ENCODE results near the gene FRA10AC1. TPM values are rescaled to one million over a fixed set of nuclear protein-coding genes. Genes with fewer than 3 reads are reported as not detected.

Gene FRA10AC1
- total and polyA plus RNA-seq, 4 donors: 10.0 to 35.7 (median 28.2) TPM

DNA sequence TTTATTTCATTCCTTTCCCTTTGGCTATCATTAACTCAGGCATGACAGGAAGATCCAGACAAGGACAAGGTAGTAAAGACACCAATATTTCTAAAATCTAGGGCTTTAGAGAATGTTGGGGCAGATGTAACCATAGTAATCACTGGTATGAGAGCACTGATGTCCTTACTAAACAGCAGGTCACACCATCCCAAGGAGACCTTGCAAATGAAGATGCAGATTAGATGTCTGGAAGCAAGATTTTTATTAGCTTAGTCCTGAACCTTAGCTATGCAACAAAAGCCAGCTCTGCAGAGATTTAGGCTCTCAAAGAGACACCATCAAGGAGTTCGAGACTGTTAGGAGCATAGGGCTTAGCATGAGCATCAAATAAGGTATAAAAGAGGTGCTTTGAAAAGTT, 23.6 kb upstream of the FRA10AC1 start:
- Histone ChIP-seq H3K4me3 (ENCODE audit: low read depth, low read length) (no peak overlapping the region), H3K27me3 (ENCODE audit: control insufficient read depth, insufficient read depth, low read length) (no peaks in the 10 kb centered on the region), H3K36me3 (ENCODE audit: control insufficient read depth, insufficient read depth, low read length) (no peaks in the 10 kb centered on the region), H3K27ac (ENCODE audit: low read depth, low read length) (no peak overlapping the region), H3K9me3 (ENCODE audit: control insufficient read depth, insufficient read depth, low read length) (peaks cover 2% of the 10 kb centered on the region), H3K4me1 (ENCODE audit: control insufficient read depth, insufficient read depth, low read length) (no peaks in the 10 kb centered on the region)
- no CpG with 5 or more reads among the region's 1 CpG for WGBS (ENCODE audit: insufficient coverage)
- DNase-seq (ENCODE audit: low read depth in 4 of 6, low spot score in 6 of 6): peak in 1 of 6 donors; percentile 47

- DNase-seq (ENCODE audit: low read depth in 4 of 6, low spot score in 6 of 6): peak in 1 of 6 donors; percentile 13
- H3K36me3 ChIP-seq (ENCODE audit: control insufficient read depth, insufficient read depth, low read length): no peaks in the 10 kb centered on the region
- no peak overlapping the region for H3K4me3 ChIP-seq (ENCODE audit: low read depth, low read length)
- WGBS (ENCODE audit: insufficient coverage): 100% methylated on average over 1 of the region's 2 CpGs
- no peaks in the 10 kb centered on the region for H3K9me3 ChIP-seq (ENCODE audit: control insufficient read depth, insufficient read depth, low read length)
- peaks cover 2% of the 10 kb centered on the region for H3K4me1 ChIP-seq (ENCODE audit: control insufficient read depth, insufficient read depth, low read length)
- H3K27me3 ChIP-seq (ENCODE audit: control insufficient read depth, insufficient read depth, low read length): no peaks in the 10 kb centered on the region
- H3K27ac ChIP-seq (ENCODE audit: low read depth, low read length): no peak overlapping the region
These were observed 20.8 kb upstream of the FRA10AC1 start for GRCh38 chr10:93723153-93723552.

- DNase-seq (ENCODE audit: low read depth in 4 of 6, low spot score in 6 of 6): no peak
- no peaks in the 10 kb centered on the region for H3K36me3 ChIP-seq (ENCODE audit: control insufficient read depth, insufficient read depth, low read length)
- H3K27ac ChIP-seq (ENCODE audit: low read depth, low read length): no peak overlapping the region
These were observed 20.2 kb upstream of the FRA10AC1 start for GRCh38 chr10:93722550-93722949.

DNA sequence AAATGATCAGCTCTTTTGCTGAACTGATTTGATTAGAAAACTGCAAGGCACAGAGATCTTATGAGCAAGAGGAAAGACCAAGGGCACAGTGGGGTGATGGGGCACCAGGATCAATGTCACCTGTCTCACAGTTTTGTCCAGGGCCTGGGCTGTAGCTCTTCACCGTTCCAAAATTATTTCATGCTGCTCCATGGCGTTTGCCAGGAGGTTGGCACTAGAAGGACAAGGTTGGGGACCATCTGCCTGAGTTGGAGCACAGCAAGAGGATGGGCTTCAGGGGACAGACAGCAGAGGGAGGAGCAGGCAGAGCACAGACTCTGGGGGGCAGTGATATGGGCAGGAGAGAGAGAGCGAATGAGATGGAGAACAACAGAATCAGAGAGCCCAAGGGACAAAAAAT, 17.5 kb upstream of the FRA10AC1 start:
- Histone ChIP-seq H3K4me1 (ENCODE audit: control insufficient read depth, insufficient read depth, low read length) (peaks cover 2% of the 10 kb centered on the region), H3K27ac (ENCODE audit: low read depth, low read length) (no peak overlapping the region), H3K4me3 (ENCODE audit: low read depth, low read length) (no peak overlapping the region), H3K9me3 (ENCODE audit: control insufficient read depth, insufficient read depth, low read length) (no peaks in the 10 kb centered on the region), H3K27me3 (ENCODE audit: control insufficient read depth, insufficient read depth, low read length) (no peaks in the 10 kb centered on the region), H3K36me3 (ENCODE audit: control insufficient read depth, insufficient read depth, low read length) (no peaks in the 10 kb centered on the region)
- DNase-seq (ENCODE audit: low read depth in 4 of 6, low spot score in 6 of 6): no peak
- WGBS (ENCODE audit: insufficient coverage): 57% methylated on average over 2 of the region's 3 CpGs

More at GRCh38 chr10:93722550-93722949, 20.2 kb upstream of the FRA10AC1 start:
- Histone ChIP-seq H3K4me1 (ENCODE audit: control insufficient read depth, insufficient read depth, low read length) (peaks cover 2% of the 10 kb centered on the region), H3K4me3 (ENCODE audit: low read depth, low read length) (no peak overlapping the region), H3K27me3 (ENCODE audit: control insufficient read depth, insufficient read depth, low read length) (no peaks in the 10 kb centered on the region), H3K9me3 (ENCODE audit: control insufficient read depth, insufficient read depth, low read length) (no peaks in the 10 kb centered on the region)

- WGBS (ENCODE audit: insufficient coverage): 62% methylated on average over 5 of the region's 8 CpGs
These were observed 16.7 kb upstream of the FRA10AC1 start for GRCh38 chr10:93718937-93719725.

GRCh38 chr10:93716766-93717165, 14.4 kb upstream of the FRA10AC1 start:
- no peak overlapping the region for H3K27ac ChIP-seq (ENCODE audit: low read depth, low read length)
- H3K4me1 ChIP-seq (ENCODE audit: control insufficient read depth, insufficient read depth, low read length): peaks cover 2% of the 10 kb centered on the region
- no peaks in the 10 kb centered on the region for H3K27me3 ChIP-seq (ENCODE audit: control insufficient read depth, insufficient read depth, low read length)
- no peaks in the 10 kb centered on the region for H3K36me3 ChIP-seq (ENCODE audit: control insufficient read depth, insufficient read depth, low read length)
- peaks cover 2% of the 10 kb centered on the region for H3K9me3 ChIP-seq (ENCODE audit: control insufficient read depth, insufficient read depth, low read length)
- no peak for DNase-seq (ENCODE audit: low read depth in 4 of 6, low spot score in 6 of 6)
- no peak overlapping the region for H3K4me3 ChIP-seq (ENCODE audit: low read depth, low read length)
- WGBS (ENCODE audit: insufficient coverage): no CpG with 5 or more reads among the region's 1 CpG

More at GRCh38 chr10:93718937-93719725, 16.7 kb upstream of the FRA10AC1 start:
- Histone ChIP-seq H3K27me3 (ENCODE audit: control insufficient read depth, insufficient read depth, low read length) (no peaks in the 10 kb centered on the region), H3K36me3 (ENCODE audit: control insufficient read depth, insufficient read depth, low read length) (no peaks in the 10 kb centered on the region), H3K27ac (ENCODE audit: low read depth, low read length) (no peak overlapping the region), H3K9me3 (ENCODE audit: control insufficient read depth, insufficient read depth, low read length) (no peaks in the 10 kb centered on the region), H3K4me1 (ENCODE audit: control insufficient read depth, insufficient read depth, low read length) (peaks cover 2% of the 10 kb centered on the region), H3K4me3 (ENCODE audit: low read depth, low read length) (no peak overlapping the region)
- no peak for DNase-seq (ENCODE audit: low read depth in 4 of 6, low spot score in 6 of 6)

DNA sequence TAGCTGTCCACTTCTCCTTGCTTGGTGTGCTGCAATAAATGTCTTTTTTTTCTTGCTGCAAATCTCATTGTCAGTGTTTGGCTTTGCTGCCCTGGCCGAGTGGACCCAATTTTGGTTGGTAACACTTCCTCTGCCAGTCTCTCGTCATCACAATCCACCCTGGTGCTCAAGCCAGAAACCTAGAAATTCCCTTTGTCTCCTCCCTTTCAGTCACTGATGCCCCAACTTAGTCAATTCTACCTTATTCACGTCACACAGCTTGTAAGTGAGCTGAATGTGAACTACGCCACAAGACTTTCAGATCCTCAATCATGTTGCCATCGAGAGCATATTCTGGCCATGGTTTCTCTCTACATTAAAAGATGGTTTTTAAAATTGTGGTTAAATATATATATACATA, 13.0 kb upstream of the FRA10AC1 start:
- H3K27ac ChIP-seq (ENCODE audit: low read depth, low read length): no peak overlapping the region
- H3K4me3 ChIP-seq (ENCODE audit: low read depth, low read length): no peak overlapping the region
- 70% methylated on average over 2 of the region's 5 CpGs for WGBS (ENCODE audit: insufficient coverage)
- no peak for DNase-seq (ENCODE audit: low read depth in 4 of 6, low spot score in 6 of 6)
- no peaks in the 10 kb centered on the region for H3K36me3 ChIP-seq (ENCODE audit: control insufficient read depth, insufficient read depth, low read length)
- no peaks in the 10 kb centered on the region for H3K27me3 ChIP-seq (ENCODE audit: control insufficient read depth, insufficient read depth, low read length)
- H3K9me3 ChIP-seq (ENCODE audit: control insufficient read depth, insufficient read depth, low read length): peaks cover 2% of the 10 kb centered on the region
- H3K4me1 ChIP-seq (ENCODE audit: control insufficient read depth, insufficient read depth, low read length): peaks cover 2% of the 10 kb centered on the region

DNA sequence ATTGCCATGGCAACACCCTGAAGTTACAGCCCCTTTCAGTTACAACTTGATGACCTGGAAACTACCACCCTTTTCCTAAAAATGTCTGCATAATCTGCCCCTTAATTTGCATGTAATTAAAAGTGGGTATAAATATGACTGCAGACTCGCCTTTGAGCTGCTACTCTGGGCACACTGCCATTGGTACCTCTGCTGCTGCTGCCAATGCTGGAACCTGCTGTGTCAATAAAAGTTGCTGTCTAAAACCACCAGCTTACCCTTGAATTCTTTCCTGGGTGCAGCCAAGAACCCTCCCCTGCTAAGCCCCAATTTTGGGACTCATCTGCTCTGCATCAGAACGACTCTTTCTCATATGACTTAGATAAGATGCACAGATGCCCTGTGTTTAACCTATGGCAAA, 10.2 kb upstream of the FRA10AC1 start:
- Histone ChIP-seq H3K4me1 (ENCODE audit: control insufficient read depth, insufficient read depth, low read length) (no peaks in the 10 kb centered on the region), H3K9me3 (ENCODE audit: control insufficient read depth, insufficient read depth, low read length) (peaks cover 2% of the 10 kb centered on the region), H3K27me3 (ENCODE audit: control insufficient read depth, insufficient read depth, low read length) (no peaks in the 10 kb centered on the region), H3K36me3 (ENCODE audit: control insufficient read depth, insufficient read depth, low read length) (no peaks in the 10 kb centered on the region), H3K4me3 (ENCODE audit: low read depth, low read length) (no peak overlapping the region), H3K27ac (ENCODE audit: low read depth, low read length) (no peak overlapping the region)
- 67% methylated on average over 2 of the region's 2 CpGs for WGBS (ENCODE audit: insufficient coverage)
- peak in 1 of 6 donors; percentile 3 for DNase-seq (ENCODE audit: low read depth in 4 of 6, low spot score in 6 of 6)

DNA sequence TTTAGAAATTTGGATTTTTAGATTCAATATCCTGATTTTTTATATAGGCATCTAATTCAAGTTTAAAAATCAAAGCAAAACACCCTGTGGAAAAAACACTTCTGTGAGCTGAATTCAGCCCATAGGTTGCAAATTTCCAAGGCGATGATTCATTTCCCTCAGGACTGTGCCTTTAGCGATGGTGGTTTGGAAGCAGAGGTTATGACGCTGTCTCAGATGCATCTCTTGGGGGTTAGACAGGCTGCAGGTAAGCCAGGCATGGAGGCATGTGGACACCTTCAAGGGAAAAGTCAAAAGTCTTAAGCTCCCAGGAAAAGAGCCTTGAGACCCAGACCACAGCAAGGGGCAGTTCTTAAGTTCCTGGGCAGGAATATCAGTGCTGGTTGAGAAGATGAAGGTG, 9.5 kb upstream of the FRA10AC1 start:
- Histone ChIP-seq H3K4me1 (ENCODE audit: control insufficient read depth, insufficient read depth, low read length) (no peaks in the 10 kb centered on the region), H3K9me3 (ENCODE audit: control insufficient read depth, insufficient read depth, low read length) (peaks cover 2% of the 10 kb centered on the region), H3K4me3 (ENCODE audit: low read depth, low read length) (no peak overlapping the region), H3K36me3 (ENCODE audit: control insufficient read depth, insufficient read depth, low read length) (no peaks in the 10 kb centered on the region), H3K27me3 (ENCODE audit: control insufficient read depth, insufficient read depth, low read length) (no peaks in the 10 kb centered on the region), H3K27ac (ENCODE audit: low read depth, low read length) (no peak overlapping the region)
- no peak for DNase-seq (ENCODE audit: low read depth in 4 of 6, low spot score in 6 of 6)
- 67% methylated on average over 3 of the region's 3 CpGs for WGBS (ENCODE audit: insufficient coverage)

DNA sequence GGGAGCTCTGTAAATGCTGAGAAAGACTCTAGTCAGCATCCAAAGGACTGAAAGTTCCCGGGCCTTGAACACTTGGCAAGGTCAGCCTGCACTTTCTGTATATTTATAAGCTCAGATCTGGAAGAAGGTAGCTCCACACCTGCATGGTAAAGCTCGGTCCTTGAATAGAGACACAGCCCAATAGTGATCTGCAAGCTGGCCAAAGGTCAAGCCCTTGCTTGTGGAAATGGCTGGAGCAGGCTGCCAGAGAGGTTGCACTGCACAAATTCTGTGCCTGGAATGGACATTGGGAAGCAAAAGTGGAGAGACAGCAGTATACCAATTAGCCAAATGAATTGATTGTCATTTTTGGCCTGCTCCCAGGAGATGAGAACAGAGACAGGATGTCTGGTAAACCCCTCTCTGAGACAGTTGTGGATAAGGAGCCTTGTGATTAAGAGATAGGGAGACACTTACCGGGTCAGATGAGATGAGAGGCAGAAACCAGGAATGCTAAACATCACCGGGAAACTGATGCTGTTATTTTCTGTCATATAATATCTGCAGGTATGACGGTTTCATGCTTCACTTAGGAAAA, 8.0 kb upstream of the FRA10AC1 start:
- H3K27me3 ChIP-seq (ENCODE audit: control insufficient read depth, insufficient read depth, low read length): no peaks in the 10 kb centered on the region
- H3K4me1 ChIP-seq (ENCODE audit: control insufficient read depth, insufficient read depth, low read length): no peaks in the 10 kb centered on the region
- no peak overlapping the region for H3K27ac ChIP-seq (ENCODE audit: low read depth, low read length)
- DNase-seq (ENCODE audit: low read depth in 4 of 6, low spot score in 6 of 6): no peak
- no peak overlapping the region for H3K4me3 ChIP-seq (ENCODE audit: low read depth, low read length)
- H3K9me3 ChIP-seq (ENCODE audit: control insufficient read depth, insufficient read depth, low read length): peaks cover 2% of the 10 kb centered on the region
- no peaks in the 10 kb centered on the region for H3K36me3 ChIP-seq (ENCODE audit: control insufficient read depth, insufficient read depth, low read length)
- 77% methylated on average over 4 of the region's 5 CpGs for WGBS (ENCODE audit: insufficient coverage)

All from spinal cord (tissue), 10 donors.